ENCODE measurements around the gene DYNLT3. TPM values are rescaled to one million over a fixed set of nuclear protein-coding genes. Genes with fewer than 3 reads are reported as not detected.

Gene DYNLT3
- total and polyA plus RNA-seq, 2 of the 13 experiments (the other 11 are each of a cell fraction or from before 2014, with no cell fraction given): 5.4 to 6.1 TPM

DNA sequence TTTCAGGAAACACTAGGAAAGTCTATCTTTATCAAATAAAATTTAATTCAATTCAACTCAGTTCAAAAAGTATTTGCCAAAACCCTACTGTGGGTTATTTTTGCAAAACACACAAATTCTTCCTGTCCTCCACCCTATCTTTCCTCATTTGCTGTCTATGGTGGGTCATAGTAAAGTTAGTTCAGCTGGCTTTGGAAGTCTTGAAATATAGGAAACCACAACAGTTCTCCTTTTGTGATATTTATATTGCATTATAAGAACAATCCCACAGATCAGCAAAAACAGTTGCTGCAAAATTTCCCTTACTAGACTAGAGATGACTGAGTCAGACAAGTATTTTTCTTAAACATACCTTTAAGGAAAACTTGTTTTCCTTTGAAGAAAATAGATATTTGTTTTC lies 45.3 kb downstream of the DYNLT3 start:
- ChIA-PET CTCF (ENCODE audit: low intra/inter-chr PET ratio, low total read pairs) (no interaction called here), POLR2A (no interaction called here)
- BruUV-seq (replicated peaks): no TSS peak
- no peaks in the 10 kb centered on the region for H4K20me1 ChIP-seq (ENCODE audit: insufficient read depth, low read length)
- no peaks in the 10 kb centered on the region for H3K9me3 ChIP-seq (ENCODE audit: low read length)
- H3K79me2 ChIP-seq (ENCODE audit: insufficient read depth, low read length): no peaks in the 10 kb centered on the region
- H3K36me3 ChIP-seq (replicated peaks in 1 of 2; ENCODE audit: control insufficient read depth in 1 of 2, insufficient read depth in 2 of 2, low read length in 2 of 2): no peaks in the 10 kb centered on the region
- ATAC-seq (no peak), DNase-seq (ENCODE audit: low spot score) (no peak), FAIRE-seq (no peak)
- H3K4me3 ChIP-seq (replicated peaks in 1 of 3; ENCODE audit: insufficient read depth in 1 of 3, low read depth in 2 of 3, low read length in 3 of 3): no peak overlapping the region
- no peak overlapping the region for H3K27ac ChIP-seq (ENCODE audit: extremely low read length, insufficient read depth, low read length)
- intact Hi-C loops (cut with micrococcal nuclease; ENCODE audit: unreplicated experiment): no loop called here
- no peaks in the 10 kb centered on the region for H3K27me3 ChIP-seq (ENCODE audit: control insufficient read depth in 1 of 2, insufficient read depth in 2 of 2, low read length in 2 of 2)
- in situ Hi-C loops (cut with HindIII; ENCODE audit: extremely low pct_ligation_motif_present, low pct_unique_long_range_greater_than_20kb): no loop called here
- no peaks in the 10 kb centered on the region for H3K4me1 ChIP-seq (ENCODE audit: insufficient read depth, low read length)
- no peak overlapping the region for H3K4me2 ChIP-seq (ENCODE audit: low read depth, low read length)
- H3K9ac ChIP-seq (ENCODE audit: insufficient read depth, low read depth, low read length): no peak overlapping the region
- H2AFZ ChIP-seq (ENCODE audit: low read length): no peak overlapping the region
- TF ChIP-seq ZFP36 (IDR thresholded peaks at IDR 0.05; ENCODE audit: borderline replicate concordance, low read depth, low read length, partially characterized antibody) (no peak), ZBTB7B (CRISPR knock-in tag; IDR thresholded peaks at IDR 0.05) (no peak), KLF6 (CRISPR knock-in tag; IDR thresholded peaks at IDR 0.05) (no peak), ZNF543 (CRISPR knock-in tag; IDR thresholded peaks at IDR 0.05) (no peak), SNAI1 (CRISPR knock-in tag; IDR thresholded peaks at IDR 0.05; ENCODE audit: borderline replicate concordance) (no peak), NRL (CRISPR knock-in tag; IDR thresholded peaks at IDR 0.05; ENCODE audit: borderline replicate concordance) (no peak), ZNF101 (CRISPR knock-in tag; IDR thresholded peaks at IDR 0.05; ENCODE audit: borderline replicate concordance, low read depth) (no peak), SMARCE1 (IDR thresholded peaks at IDR 0.05; ENCODE audit: borderline replicate concordance) (no peak), ZNF674 (CRISPR knock-in tag; IDR thresholded peaks at IDR 0.05; ENCODE audit: low read depth) (no peak), NPAS2 (CRISPR knock-in tag; IDR thresholded peaks at IDR 0.05; ENCODE audit: borderline replicate concordance) (no peak), CEBPB (IDR thresholded peaks at IDR 0.05; ENCODE audit: borderline replicate concordance, low read depth, low read length) (no peak), RNF2 (conservative IDR thresholded peaks at IDR 0.05; ENCODE audit: low read depth) (no peak), CHCHD3 (CRISPR knock-in tag; IDR thresholded peaks at IDR 0.05) (no peak), ZFP62 (CRISPR knock-in tag; IDR thresholded peaks at IDR 0.05) (no peak), RELA (CRISPR knock-in tag; IDR thresholded peaks at IDR 0.05) (no peak)
- TF ChIP-seq, protein P1, sequence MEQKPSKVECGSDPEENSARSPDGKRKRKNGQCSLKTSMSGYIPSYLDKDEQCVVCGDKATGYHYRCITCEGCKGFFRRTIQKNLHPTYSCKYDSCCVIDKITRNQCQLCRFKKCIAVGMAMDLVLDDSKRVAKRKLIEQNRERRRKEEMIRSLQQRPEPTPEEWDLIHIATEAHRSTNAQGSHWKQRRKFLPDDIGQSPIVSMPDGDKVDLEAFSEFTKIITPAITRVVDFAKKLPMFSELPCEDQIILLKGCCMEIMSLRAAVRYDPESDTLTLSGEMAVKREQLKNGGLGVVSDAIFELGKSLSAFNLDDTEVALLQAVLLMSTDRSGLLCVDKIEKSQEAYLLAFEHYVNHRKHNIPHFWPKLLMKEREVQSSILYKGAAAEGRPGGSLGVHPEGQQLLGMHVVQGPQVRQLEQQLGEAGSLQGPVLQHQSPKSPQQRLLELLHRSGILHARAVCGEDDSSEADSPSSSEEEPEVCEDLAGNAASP (CRISPR knock-in tag; IDR thresholded peaks at IDR 0.05; ENCODE audit: borderline replicate concordance): no peak
- TF ChIP-seq, protein P2, sequence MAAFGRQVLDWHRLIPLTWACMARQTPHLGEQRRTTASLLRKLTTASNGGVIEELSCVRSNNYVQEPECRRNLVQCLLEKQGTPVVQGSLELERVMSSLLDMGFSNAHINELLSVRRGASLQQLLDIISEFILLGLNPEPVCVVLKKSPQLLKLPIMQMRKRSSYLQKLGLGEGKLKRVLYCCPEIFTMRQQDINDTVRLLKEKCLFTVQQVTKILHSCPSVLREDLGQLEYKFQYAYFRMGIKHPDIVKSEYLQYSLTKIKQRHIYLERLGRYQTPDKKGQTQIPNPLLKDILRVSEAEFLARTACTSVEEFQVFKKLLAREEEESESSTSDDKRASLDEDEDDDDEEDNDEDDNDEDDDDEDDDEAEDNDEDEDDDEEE (CRISPR knock-in tag; IDR thresholded peaks at IDR 0.05): no peak
- TF ChIP-seq, protein P3, sequence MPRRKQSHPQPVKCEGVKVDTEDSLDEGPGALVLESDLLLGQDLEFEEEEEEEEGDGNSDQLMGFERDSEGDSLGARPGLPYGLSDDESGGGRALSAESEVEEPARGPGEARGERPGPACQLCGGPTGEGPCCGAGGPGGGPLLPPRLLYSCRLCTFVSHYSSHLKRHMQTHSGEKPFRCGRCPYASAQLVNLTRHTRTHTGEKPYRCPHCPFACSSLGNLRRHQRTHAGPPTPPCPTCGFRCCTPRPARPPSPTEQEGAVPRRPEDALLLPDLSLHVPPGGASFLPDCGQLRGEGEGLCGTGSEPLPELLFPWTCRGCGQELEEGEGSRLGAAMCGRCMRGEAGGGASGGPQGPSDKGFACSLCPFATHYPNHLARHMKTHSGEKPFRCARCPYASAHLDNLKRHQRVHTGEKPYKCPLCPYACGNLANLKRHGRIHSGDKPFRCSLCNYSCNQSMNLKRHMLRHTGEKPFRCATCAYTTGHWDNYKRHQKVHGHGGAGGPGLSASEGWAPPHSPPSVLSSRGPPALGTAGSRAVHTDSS (CRISPR knock-in tag; conservative IDR thresholded peaks at IDR 0.05): no peak
- TF ChIP-seq, protein P4, sequence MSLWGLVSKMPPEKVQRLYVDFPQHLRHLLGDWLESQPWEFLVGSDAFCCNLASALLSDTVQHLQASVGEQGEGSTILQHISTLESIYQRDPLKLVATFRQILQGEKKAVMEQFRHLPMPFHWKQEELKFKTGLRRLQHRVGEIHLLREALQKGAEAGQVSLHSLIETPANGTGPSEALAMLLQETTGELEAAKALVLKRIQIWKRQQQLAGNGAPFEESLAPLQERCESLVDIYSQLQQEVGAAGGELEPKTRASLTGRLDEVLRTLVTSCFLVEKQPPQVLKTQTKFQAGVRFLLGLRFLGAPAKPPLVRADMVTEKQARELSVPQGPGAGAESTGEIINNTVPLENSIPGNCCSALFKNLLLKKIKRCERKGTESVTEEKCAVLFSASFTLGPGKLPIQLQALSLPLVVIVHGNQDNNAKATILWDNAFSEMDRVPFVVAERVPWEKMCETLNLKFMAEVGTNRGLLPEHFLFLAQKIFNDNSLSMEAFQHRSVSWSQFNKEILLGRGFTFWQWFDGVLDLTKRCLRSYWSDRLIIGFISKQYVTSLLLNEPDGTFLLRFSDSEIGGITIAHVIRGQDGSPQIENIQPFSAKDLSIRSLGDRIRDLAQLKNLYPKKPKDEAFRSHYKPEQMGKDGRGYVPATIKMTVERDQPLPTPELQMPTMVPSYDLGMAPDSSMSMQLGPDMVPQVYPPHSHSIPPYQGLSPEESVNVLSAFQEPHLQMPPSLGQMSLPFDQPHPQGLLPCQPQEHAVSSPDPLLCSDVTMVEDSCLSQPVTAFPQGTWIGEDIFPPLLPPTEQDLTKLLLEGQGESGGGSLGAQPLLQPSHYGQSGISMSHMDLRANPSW (CRISPR knock-in tag; IDR thresholded peaks at IDR 0.05; ENCODE audit: borderline replicate concordance): no peak

Data from HepG2 (cell line).